Measurements from ENCODE around the gene MST1R.

- TF ChIP-seq CTCF (IDR thresholded peaks at IDR 0.05) (no peak), POLR2A (IDR thresholded peaks at IDR 0.05) (no peak)
Measured at GRCh38 chr3:49873623-49874022, 30.1 kb downstream of the MST1R start.

All from right lobe of liver (tissue), 4 donors.